Endometrium (tissue), 2 donors: ENCODE data around the gene GPR18.

ENCODE experiments used
- FAIRE-seq: peaks from 2 replicates; lab custom pipeline; 2012; peaks lifted over from hg19 to GRCh38; lab: Jason Lieb, UNC
- donor health status: control.
- donor health status: control.

Gene GPR18

GRCh38 chr13:99208185-99208584, 50.0 kb downstream of the GPR18 start:
- FAIRE-seq, result no peak

- FAIRE-seq, result no peak
Observed at GRCh38 chr13:99207511-99207910, 50.7 kb downstream of the GPR18 start.

GRCh38 chr13:99206873-99207272, 51.3 kb downstream of the GPR18 start:
- no peak for FAIRE-seq

- no peak for FAIRE-seq
Observed at GRCh38 chr13:99206226-99206625, 52.0 kb downstream of the GPR18 start.

GRCh38 chr13:99205621-99206220, 52.5 kb downstream of the GPR18 start:
- no peak for FAIRE-seq
